Measurements from ENCODE around the gene ESPNL. TPM values are rescaled to one million over a fixed set of nuclear protein-coding genes. Genes with fewer than 3 reads are reported as not detected.
"Not testable (repeated sequence)": the region's sequence is repeated elsewhere in the genome, so short reads cannot be mapped to it uniquely, and the experiment has no call there.

ESPNL gene
- 1 to 10 TPM in 2 of 4 donors, under 1 TPM in 2; 0.14 to 4.4 (median 0.72) TPM for total RNA-seq

DNA sequence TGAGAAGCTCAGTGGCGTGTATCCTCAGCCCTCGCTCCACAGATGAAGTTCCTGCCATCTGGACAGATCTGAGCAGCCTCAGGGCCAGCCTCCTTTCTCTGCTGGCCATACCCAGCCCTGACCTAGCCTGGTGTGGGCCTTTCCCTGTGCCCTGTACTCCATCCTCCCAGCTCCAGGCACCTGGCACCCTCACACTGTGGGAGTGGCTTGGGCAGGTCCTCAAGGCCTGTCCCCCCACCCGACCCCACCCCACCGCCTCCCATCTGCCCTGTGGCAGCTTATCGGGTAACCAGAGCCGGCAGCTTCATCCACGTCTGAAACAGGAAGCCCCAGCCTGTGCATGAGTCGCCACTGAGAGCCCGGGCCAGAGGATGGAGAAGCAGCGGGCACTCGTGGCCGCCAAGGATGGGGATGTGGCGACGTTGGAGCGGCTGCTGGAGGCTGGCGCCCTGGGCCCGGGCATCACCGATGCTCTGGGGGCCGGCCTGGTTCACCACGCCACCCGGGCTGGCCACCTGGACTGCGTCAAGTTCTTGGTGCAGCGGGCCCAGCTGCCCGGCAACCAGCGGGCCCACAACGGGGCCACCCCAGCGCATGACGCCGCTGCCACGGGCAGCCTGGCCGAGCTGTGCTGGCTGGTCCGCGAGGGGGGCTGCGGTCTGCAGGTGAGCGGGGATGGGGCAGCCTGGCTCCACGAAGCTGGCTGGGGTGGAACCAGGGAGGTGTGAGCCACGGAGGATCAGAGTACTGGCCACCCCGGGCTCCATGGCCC lies at the start of gene ESPNL:
TSS of gene ESPNL (plus strand) at position 292 of the 772 bp plus-strand sequence. CDS start at position 372, 80 bp downstream.
- no peaks in the 10 kb centered on the region for H3K9me3 ChIP-seq
- H3K4me1 ChIP-seq: peaks cover 0 to 12% (median 0%) of the 10 kb centered on the region in 4 donors
- 87% methylated on average over 33 of the region's 38 CpGs; no CpG with 5 or more reads in 1 of the 2 donors for WGBS, 2 donors (ENCODE audit: low coverage in 1 of 2)
- peak within 1 kb of the TSS in 2 of 4 donors; percentile 77 to 79 for H3K27ac ChIP-seq
- TF ChIP-seq POLR2A (IDR thresholded peaks at IDR 0.05): no peak
- TF ChIP-seq CTCF (IDR thresholded peaks at IDR 0.05): no peak
- no peak for TF ChIP-seq POLR2AphosphoS5 (IDR thresholded peaks at IDR 0.05)
- no peak for TF ChIP-seq EP300 (IDR thresholded peaks at IDR 0.05; ENCODE audit: low read depth)
- no peaks in the 10 kb centered on the region for H3K36me3 ChIP-seq
- H3K4me3 ChIP-seq: no peak within 1 kb of the TSS
- no peaks in the 10 kb centered on the region for H3K27me3 ChIP-seq
- intact Hi-C loops (cut with DNase I; ENCODE audit: low total_unique reads): no loop called here
- DNase-seq: no peak
- in situ Hi-C loops (cut with MboI; ENCODE audit: low pct_ligation_motif_present in 1 of 4, low pct_unique_long_range_greater_than_20kb in 1 of 4, low sequenced_read_pairs in 3 of 4): no loop called here

- no peaks in the 10 kb centered on the region for H3K4me1 ChIP-seq
- in situ Hi-C loops (cut with MboI; ENCODE audit: low pct_ligation_motif_present in 1 of 4, low pct_unique_long_range_greater_than_20kb in 1 of 4, low sequenced_read_pairs in 3 of 4): no loop called here
- H3K9me3 ChIP-seq: peaks cover 0 to 4% of the 10 kb centered on the region in 2 donors
- 68 to 69% methylated on average over 2 of the region's 2 CpGs for WGBS, 2 donors (ENCODE audit: low coverage in 1 of 2)
- H3K36me3 ChIP-seq: no peaks in the 10 kb centered on the region
- intact Hi-C loops (cut with DNase I; ENCODE audit: low total_unique reads): no loop called here
- TF ChIP-seq POLR2AphosphoS5 (IDR thresholded peaks at IDR 0.05) (no peak), CTCF (IDR thresholded peaks at IDR 0.05) (no peak), EP300 (IDR thresholded peaks at IDR 0.05; ENCODE audit: low read depth) (no peak), POLR2A (IDR thresholded peaks at IDR 0.05) (no peak)
- no peak overlapping the region for H3K4me3 ChIP-seq
- DNase-seq: no peak
- peaks cover 15% of the 10 kb centered on the region for H3K27me3 ChIP-seq
- no peak overlapping the region for H3K27ac ChIP-seq
Observed at GRCh38 chr2:238053191-238053776, 46.9 kb upstream of the ESPNL start.

- Histone ChIP-seq H3K27ac (no peak overlapping the region), H3K27me3 (peaks cover 15% of the 10 kb centered on the region), H3K4me1 (peaks cover 0 to 9% (median 8%) of the 10 kb centered on the region in 4 donors), H3K4me3 (no peak overlapping the region), H3K9me3 (no peaks in the 10 kb centered on the region), H3K36me3 (no peaks in the 10 kb centered on the region)
- DNase-seq: no peak
- in situ Hi-C loops (cut with MboI; ENCODE audit: low pct_ligation_motif_present in 1 of 4, low pct_unique_long_range_greater_than_20kb in 1 of 4, low sequenced_read_pairs in 3 of 4) (no loop called here), intact Hi-C loops (cut with DNase I; ENCODE audit: low total_unique reads) (no loop called here)
- TF ChIP-seq CTCF (IDR thresholded peaks at IDR 0.05) (no peak), POLR2A (IDR thresholded peaks at IDR 0.05) (no peak), POLR2AphosphoS5 (IDR thresholded peaks at IDR 0.05) (no peak), EP300 (IDR thresholded peaks at IDR 0.05; ENCODE audit: low read depth) (no peak)
- WGBS, 2 donors (ENCODE audit: low coverage in 1 of 2): 49 to 65% methylated on average over 3 of the region's 3 CpGs
Observed at GRCh38 chr2:238055841-238056240, 44.3 kb upstream of the ESPNL start.

GRCh38 chr2:238057696-238058575 lies 42.2 kb upstream of the ESPNL start:
- H3K9me3 ChIP-seq; H3K27ac ChIP-seq; in situ Hi-C loops (cut with MboI; ENCODE audit: low pct_ligation_motif_present in 1 of 4, low pct_unique_long_range_greater_than_20kb in 1 of 4, low sequenced_read_pairs in 3 of 4); H3K4me3 ChIP-seq; DNase-seq; intact Hi-C loops (cut with DNase I; ENCODE audit: low total_unique reads); H3K36me3 ChIP-seq: not testable (repeated sequence)
- Histone ChIP-seq H3K27me3 (peaks cover 15% of the 10 kb centered on the region), H3K4me1 (peaks cover 5 to 21% (median 16%) of the 10 kb centered on the region in 4 donors)
- 92% methylated on average over 30 of the region's 44 CpGs; no CpG with 5 or more reads in 1 of the 2 donors for WGBS, 2 donors (ENCODE audit: low coverage in 1 of 2)

Measured in transverse colon (tissue), 4 donors.